SKM-1 treated with dmso at 0.1 percent for 144 hours (cell line): ENCODE data around the gene IGFBP3.

ENCODE experiments used
- DNase-seq: peaks from one replicate; lab custom pipeline; 2025; ENCODE audit not compliant: unreplicated experiment; lab: John Stamatoyannopoulos, UW

Gene IGFBP3

GRCh38 chr7:45923290-45923689 is 2.2 kb upstream of the IGFBP3 start:
- DNase-seq, result peak; percentile 20

- no peak for DNase-seq
Measured at GRCh38 chr7:45922810-45923209, 1.7 kb upstream of the IGFBP3 start.

GRCh38 chr7:45921699-45922519 is 837 bp upstream of the IGFBP3 start:
- no peak for DNase-seq

GRCh38 chr7:45921381-45921698 is 268 bp upstream of the IGFBP3 start:
- DNase-seq, result no peak

GRCh38 chr7:45919993-45920459 is 1.0 kb downstream of the IGFBP3 start:
- no peak for DNase-seq

GRCh38 chr7:45919231-45919784 is 1.8 kb downstream of the IGFBP3 start:
- no peak for DNase-seq

- no peak for DNase-seq
Measured at GRCh38 chr7:45918556-45918955, 2.5 kb downstream of the IGFBP3 start.

- DNase-seq, result peak; percentile 55
Measured at GRCh38 chr7:45917658-45918057, 3.4 kb downstream of the IGFBP3 start.

- no peak for DNase-seq
Measured at GRCh38 chr7:45917064-45917463, 4.0 kb downstream of the IGFBP3 start.

- no peak for DNase-seq
Measured at GRCh38 chr7:45915606-45916005, 5.5 kb downstream of the IGFBP3 start.

- DNase-seq, result no peak
Measured at GRCh38 chr7:45914911-45915310, 6.2 kb downstream of the IGFBP3 start.

- no peak for DNase-seq
Measured at GRCh38 chr7:45912972-45913371, 8.1 kb downstream of the IGFBP3 start.

- no peak for DNase-seq
Measured at GRCh38 chr7:45911311-45911710, 9.8 kb downstream of the IGFBP3 start.

- no peak for DNase-seq
Measured at GRCh38 chr7:45910855-45911254, 10.2 kb downstream of the IGFBP3 start.

- no peak for DNase-seq
Measured at GRCh38 chr7:45909561-45909960, 11.5 kb downstream of the IGFBP3 start.

- no peak for DNase-seq
Measured at GRCh38 chr7:45902820-45903219, 18.3 kb downstream of the IGFBP3 start.

GRCh38 chr7:45901566-45901965 is 19.5 kb downstream of the IGFBP3 start:
- DNase-seq, result no peak

- no peak for DNase-seq
Measured at GRCh38 chr7:45898222-45898621, 22.9 kb downstream of the IGFBP3 start.

GRCh38 chr7:45897042-45897690 is 23.9 kb downstream of the IGFBP3 start:
- DNase-seq, result no peak

- DNase-seq, result no peak
Measured at GRCh38 chr7:45894665-45895062, 26.4 kb downstream of the IGFBP3 start.

- no peak for DNase-seq
Measured at GRCh38 chr7:45893996-45894664, 26.9 kb downstream of the IGFBP3 start.
